WTC11 (cell line): ENCODE data around the gene CAMTA1. TPM values are rescaled to one million over a fixed set of nuclear protein-coding genes. Genes with fewer than 3 reads are reported as not detected.

Source experiments
- ATAC-seq: fragments of 200-7000 bp; cut with Tn5 transposase; 2 replicates; pipeline ENCODE4 v1.10.0; 2021; ENCODE audit warnings: mild to moderate bottlenecking, moderate library complexity
- CTCF ChIA-PET: fragments of 300-600 bp; sonication (Branson Sonifier 250); formaldehyde crosslinking; loops from one replicate; lab custom pipeline; 2021; ENCODE audit warnings: antibody characterized with exemption; lab: Charles Lee
- POLR2A ChIA-PET: fragments of 350-600 bp; sonication (Branson Sonifier 250); formaldehyde crosslinking; loops from one replicate; lab custom pipeline; 2021; ENCODE audit warnings: antibody characterized with exemption; lab: Charles Lee
- DNase-seq: peaks from one replicate; pipeline ENCODE4 v3.0.0; 2021; ENCODE audit warnings: low spot score
- H3K27ac Mint-ChIP-seq: 2 replicates; pipeline ENCODE4 v1.8.0; 2021; ENCODE audit warnings: mixed read lengths
- H3K27me3 Mint-ChIP-seq: 2 replicates; pipeline ENCODE4 v1.8.0; 2021; ENCODE audit warnings: low read depth, mild to moderate bottlenecking, moderate library complexity, mixed read lengths
- H3K36me3 Mint-ChIP-seq: 2 replicates; pipeline ENCODE4 v1.8.0; 2021; ENCODE audit warnings: mixed read lengths
- H3K4me1 Mint-ChIP-seq: 2 replicates; pipeline ENCODE4 v1.8.0; 2022; ENCODE audit warnings: mixed read lengths
- H3K4me3 Mint-ChIP-seq: 2 replicates; pipeline ENCODE4 v1.8.0; 2021; ENCODE audit warnings: mild to moderate bottlenecking, moderate library complexity, mixed read lengths
- H3K9me3 Mint-ChIP-seq: 2 replicates; pipeline ENCODE4 v1.8.0; 2021; ENCODE audit warnings: mixed read lengths
- ATF1 ChIP-seq: sonication (generic); formaldehyde crosslinking; IDR thresholded peaks from 2 replicates; pipeline ENCODE4 v1.8.1; 2023; ENCODE audit warnings: mild to moderate bottlenecking, moderate library complexity, missing genetic modification reagents
- ELF4 ChIP-seq: sonication (generic); formaldehyde crosslinking; IDR thresholded peaks from 2 replicates; pipeline ENCODE4 v1.8.1; 2022; ENCODE audit warnings: low read depth, mild to moderate bottlenecking, moderate library complexity, missing genetic modification reagents
- HMGA2 ChIP-seq: fragments of 250-450 bp; sonication (Bioruptor Pico); IDR thresholded peaks from 2 replicates; pipeline ENCODE4 v1.4.0; 2021; ENCODE audit warnings: mild to moderate bottlenecking, moderate library complexity
- MAX ChIP-seq: sonication (generic); formaldehyde crosslinking; IDR thresholded peaks from 2 replicates; pipeline ENCODE4 v1.8.0; 2022; ENCODE audit warnings: mild to moderate bottlenecking, missing genetic modification reagents
- MLX ChIP-seq: sonication (generic); formaldehyde crosslinking; IDR thresholded peaks from 2 replicates; pipeline ENCODE4 v1.8.1; 2023; ENCODE audit warnings: mild to moderate bottlenecking, missing genetic modification reagents, moderate library complexity
- NFE2L1 ChIP-seq: sonication (generic); formaldehyde crosslinking; IDR thresholded peaks from 2 replicates; pipeline ENCODE4 v1.8.1; 2023; ENCODE audit warnings: missing genetic modification reagents
- OVOL2 ChIP-seq: fragments of 250-450 bp; sonication (Bioruptor Pico); IDR thresholded peaks from 2 replicates; pipeline ENCODE4 v1.9.0; 2021; ENCODE audit warnings: mild to moderate bottlenecking, borderline replicate concordance
- PRDM15 ChIP-seq: sonication (generic); formaldehyde crosslinking; IDR thresholded peaks from 2 replicates; pipeline ENCODE4 v1.8.0; 2022; ENCODE audit warnings: missing genetic modification reagents
- RELA ChIP-seq: sonication (generic); formaldehyde crosslinking; IDR thresholded peaks from 2 replicates; pipeline ENCODE4 v1.8.1; 2022; ENCODE audit warnings: missing genetic modification reagents, mild to moderate bottlenecking, borderline replicate concordance
- SOX15 ChIP-seq: fragments of 250-450 bp; sonication (Bioruptor Pico); IDR thresholded peaks from 2 replicates; pipeline ENCODE4 v1.9.0; 2021; ENCODE audit warnings: mild to moderate bottlenecking
- STAT6 ChIP-seq: sonication (generic); formaldehyde crosslinking; conservative IDR thresholded peaks from 2 replicates; pipeline ENCODE4 v1.8.1; 2023; ENCODE audit warnings: mild to moderate bottlenecking, low read depth, missing genetic modification reagents, moderate library complexity
- TEAD4 ChIP-seq: sonication (generic); formaldehyde crosslinking; IDR thresholded peaks from 2 replicates; pipeline ENCODE4 v1.8.0; 2022; ENCODE audit warnings: mild to moderate bottlenecking, missing genetic modification reagents
- ZNF219 ChIP-seq: sonication (generic); formaldehyde crosslinking; IDR thresholded peaks from 2 replicates; pipeline ENCODE4 v1.8.0; 2023; ENCODE audit warnings: missing genetic modification reagents, mild to moderate bottlenecking, borderline replicate concordance
- ZNF317 ChIP-seq: sonication (generic); formaldehyde crosslinking; IDR thresholded peaks from 2 replicates; pipeline ENCODE4 v1.8.1; 2023; ENCODE audit warnings: low read depth, mild to moderate bottlenecking, moderate library complexity, missing genetic modification reagents, borderline replicate concordance
- total RNA-seq: library from RNA; stranded (reverse); gene quantifications from 3 replicates; pipeline ENCODE4 v1.2.3, GENCODE V29; 2021
- TF ChIP-seq, protein P1 (sequence below): sonication (generic); formaldehyde crosslinking; IDR thresholded peaks from 2 replicates; pipeline ENCODE4 v1.8.1; 2023; ENCODE audit warnings: mild to moderate bottlenecking, missing genetic modification reagents
- TF ChIP-seq, protein P2 (sequence below): sonication (generic); formaldehyde crosslinking; IDR thresholded peaks from 2 replicates; pipeline ENCODE4 v1.8.0; 2023; ENCODE audit warnings: mild to moderate bottlenecking, missing genetic modification reagents
- TF ChIP-seq, protein P3 (sequence below): sonication (generic); formaldehyde crosslinking; IDR thresholded peaks from 2 replicates; pipeline ENCODE4 v1.8.0; 2023; ENCODE audit warnings: missing genetic modification reagents, mild to moderate bottlenecking, borderline replicate concordance
- TF ChIP-seq, protein P4 (sequence below): sonication (generic); formaldehyde crosslinking; IDR thresholded peaks from 2 replicates; pipeline ENCODE4 v1.8.1; 2022; ENCODE audit warnings: mild to moderate bottlenecking, missing genetic modification reagents, moderate library complexity, borderline replicate concordance

The CAMTA1 gene
- total RNA-seq, 1 experiment from 2014 or later, result 86.4 TPM

GRCh38 chr1:6953907-6954364, 168.7 kb downstream of the CAMTA1 start (continued):
- TF ChIP-seq, protein P1, sequence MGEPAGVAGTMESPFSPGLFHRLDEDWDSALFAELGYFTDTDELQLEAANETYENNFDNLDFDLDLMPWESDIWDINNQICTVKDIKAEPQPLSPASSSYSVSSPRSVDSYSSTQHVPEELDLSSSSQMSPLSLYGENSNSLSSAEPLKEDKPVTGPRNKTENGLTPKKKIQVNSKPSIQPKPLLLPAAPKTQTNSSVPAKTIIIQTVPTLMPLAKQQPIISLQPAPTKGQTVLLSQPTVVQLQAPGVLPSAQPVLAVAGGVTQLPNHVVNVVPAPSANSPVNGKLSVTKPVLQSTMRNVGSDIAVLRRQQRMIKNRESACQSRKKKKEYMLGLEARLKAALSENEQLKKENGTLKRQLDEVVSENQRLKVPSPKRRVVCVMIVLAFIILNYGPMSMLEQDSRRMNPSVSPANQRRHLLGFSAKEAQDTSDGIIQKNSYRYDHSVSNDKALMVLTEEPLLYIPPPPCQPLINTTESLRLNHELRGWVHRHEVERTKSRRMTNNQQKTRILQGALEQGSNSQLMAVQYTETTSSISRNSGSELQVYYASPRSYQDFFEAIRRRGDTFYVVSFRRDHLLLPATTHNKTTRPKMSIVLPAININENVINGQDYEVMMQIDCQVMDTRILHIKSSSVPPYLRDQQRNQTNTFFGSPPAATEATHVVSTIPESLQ (CRISPR knock-in tag), result no peak

- H3K4me1 Mint-ChIP-seq, result peaks cover 31% of the 10 kb centered on the region
- no peak for ATAC-seq
- H3K27me3 Mint-ChIP-seq, result no peaks in the 10 kb centered on the region
- no peak for DNase-seq
- peak overlapping the region; percentile 21; the same call in 1 of the 2 replicates for H3K27ac Mint-ChIP-seq
- CTCF ChIA-PET, result interaction anchor here (0.6 to 3.0 kb wide), 7 partner anchors 35 to 269 kb away, joined by 3 to 11 read pairs (median 4); no protein-coding TSS in a partner anchor
- no peaks in the 10 kb centered on the region for H3K36me3 Mint-ChIP-seq
- POLR2A ChIA-PET, result no interaction called here
- no peak overlapping the region for H3K4me3 Mint-ChIP-seq
- H3K9me3 Mint-ChIP-seq, result peaks cover 5% of the 10 kb centered on the region
- TF ChIP-seq ATF1 (CRISPR knock-in tag) (no peak), ELF4 (CRISPR knock-in tag) (no peak), OVOL2 (CRISPR knock-in tag) (no peak), HMGA2 (CRISPR knock-in tag) (no peak), STAT6 (CRISPR knock-in tag) (no peak), PRDM15 (CRISPR knock-in tag) (no peak), ZNF317 (no peak), ZNF219 (CRISPR knock-in tag) (no peak), MLX (CRISPR knock-in tag) (no peak), TEAD4 (CRISPR knock-in tag) (no peak), SOX15 (CRISPR knock-in tag) (no peak), RELA (CRISPR knock-in tag) (no peak), NFE2L1 (CRISPR knock-in tag) (no peak), MAX (CRISPR knock-in tag) (no peak)
- TF ChIP-seq, protein P2, sequence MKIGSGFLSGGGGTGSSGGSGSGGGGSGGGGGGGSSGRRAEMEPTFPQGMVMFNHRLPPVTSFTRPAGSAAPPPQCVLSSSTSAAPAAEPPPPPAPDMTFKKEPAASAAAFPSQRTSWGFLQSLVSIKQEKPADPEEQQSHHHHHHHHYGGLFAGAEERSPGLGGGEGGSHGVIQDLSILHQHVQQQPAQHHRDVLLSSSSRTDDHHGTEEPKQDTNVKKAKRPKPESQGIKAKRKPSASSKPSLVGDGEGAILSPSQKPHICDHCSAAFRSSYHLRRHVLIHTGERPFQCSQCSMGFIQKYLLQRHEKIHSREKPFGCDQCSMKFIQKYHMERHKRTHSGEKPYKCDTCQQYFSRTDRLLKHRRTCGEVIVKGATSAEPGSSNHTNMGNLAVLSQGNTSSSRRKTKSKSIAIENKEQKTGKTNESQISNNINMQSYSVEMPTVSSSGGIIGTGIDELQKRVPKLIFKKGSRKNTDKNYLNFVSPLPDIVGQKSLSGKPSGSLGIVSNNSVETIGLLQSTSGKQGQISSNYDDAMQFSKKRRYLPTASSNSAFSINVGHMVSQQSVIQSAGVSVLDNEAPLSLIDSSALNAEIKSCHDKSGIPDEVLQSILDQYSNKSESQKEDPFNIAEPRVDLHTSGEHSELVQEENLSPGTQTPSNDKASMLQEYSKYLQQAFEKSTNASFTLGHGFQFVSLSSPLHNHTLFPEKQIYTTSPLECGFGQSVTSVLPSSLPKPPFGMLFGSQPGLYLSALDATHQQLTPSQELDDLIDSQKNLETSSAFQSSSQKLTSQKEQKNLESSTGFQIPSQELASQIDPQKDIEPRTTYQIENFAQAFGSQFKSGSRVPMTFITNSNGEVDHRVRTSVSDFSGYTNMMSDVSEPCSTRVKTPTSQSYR (CRISPR knock-in tag), result no peak
- TF ChIP-seq, protein P3, sequence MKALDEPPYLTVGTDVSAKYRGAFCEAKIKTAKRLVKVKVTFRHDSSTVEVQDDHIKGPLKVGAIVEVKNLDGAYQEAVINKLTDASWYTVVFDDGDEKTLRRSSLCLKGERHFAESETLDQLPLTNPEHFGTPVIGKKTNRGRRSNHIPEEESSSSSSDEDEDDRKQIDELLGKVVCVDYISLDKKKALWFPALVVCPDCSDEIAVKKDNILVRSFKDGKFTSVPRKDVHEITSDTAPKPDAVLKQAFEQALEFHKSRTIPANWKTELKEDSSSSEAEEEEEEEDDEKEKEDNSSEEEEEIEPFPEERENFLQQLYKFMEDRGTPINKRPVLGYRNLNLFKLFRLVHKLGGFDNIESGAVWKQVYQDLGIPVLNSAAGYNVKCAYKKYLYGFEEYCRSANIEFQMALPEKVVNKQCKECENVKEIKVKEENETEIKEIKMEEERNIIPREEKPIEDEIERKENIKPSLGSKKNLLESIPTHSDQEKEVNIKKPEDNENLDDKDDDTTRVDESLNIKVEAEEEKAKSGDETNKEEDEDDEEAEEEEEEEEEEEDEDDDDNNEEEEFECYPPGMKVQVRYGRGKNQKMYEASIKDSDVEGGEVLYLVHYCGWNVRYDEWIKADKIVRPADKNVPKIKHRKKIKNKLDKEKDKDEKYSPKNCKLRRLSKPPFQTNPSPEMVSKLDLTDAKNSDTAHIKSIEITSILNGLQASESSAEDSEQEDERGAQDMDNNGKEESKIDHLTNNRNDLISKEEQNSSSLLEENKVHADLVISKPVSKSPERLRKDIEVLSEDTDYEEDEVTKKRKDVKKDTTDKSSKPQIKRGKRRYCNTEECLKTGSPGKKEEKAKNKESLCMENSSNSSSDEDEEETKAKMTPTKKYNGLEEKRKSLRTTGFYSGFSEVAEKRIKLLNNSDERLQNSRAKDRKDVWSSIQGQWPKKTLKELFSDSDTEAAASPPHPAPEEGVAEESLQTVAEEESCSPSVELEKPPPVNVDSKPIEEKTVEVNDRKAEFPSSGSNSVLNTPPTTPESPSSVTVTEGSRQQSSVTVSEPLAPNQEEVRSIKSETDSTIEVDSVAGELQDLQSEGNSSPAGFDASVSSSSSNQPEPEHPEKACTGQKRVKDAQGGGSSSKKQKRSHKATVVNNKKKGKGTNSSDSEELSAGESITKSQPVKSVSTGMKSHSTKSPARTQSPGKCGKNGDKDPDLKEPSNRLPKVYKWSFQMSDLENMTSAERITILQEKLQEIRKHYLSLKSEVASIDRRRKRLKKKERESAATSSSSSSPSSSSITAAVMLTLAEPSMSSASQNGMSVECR (CRISPR knock-in tag), result no peak
- TF ChIP-seq, protein P4, sequence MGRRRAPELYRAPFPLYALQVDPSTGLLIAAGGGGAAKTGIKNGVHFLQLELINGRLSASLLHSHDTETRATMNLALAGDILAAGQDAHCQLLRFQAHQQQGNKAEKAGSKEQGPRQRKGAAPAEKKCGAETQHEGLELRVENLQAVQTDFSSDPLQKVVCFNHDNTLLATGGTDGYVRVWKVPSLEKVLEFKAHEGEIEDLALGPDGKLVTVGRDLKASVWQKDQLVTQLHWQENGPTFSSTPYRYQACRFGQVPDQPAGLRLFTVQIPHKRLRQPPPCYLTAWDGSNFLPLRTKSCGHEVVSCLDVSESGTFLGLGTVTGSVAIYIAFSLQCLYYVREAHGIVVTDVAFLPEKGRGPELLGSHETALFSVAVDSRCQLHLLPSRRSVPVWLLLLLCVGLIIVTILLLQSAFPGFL (CRISPR knock-in tag), result no peak
These were observed 169.3 kb downstream of the CAMTA1 start for GRCh38 chr1:6954591-6954990.
